Adrenal gland (tissue), 12 donors: Measurements from ENCODE around the gene MOK. TPM values are rescaled to one million over a fixed set of nuclear protein-coding genes. Genes with fewer than 3 reads are reported as not detected.

Experiments used
- DNase-seq, 7 donors: peaks; one replicate each; pipeline ENCODE4 v3.0.0-alpha.2; 2019 to 2020
- H3K27ac ChIP-seq, 5 donors: fragments of 200-600 bp; sonication (generic) in 4 of 5; 1 replicate in 3 of 5; 2 replicates in 2 of 5; pipeline versions ENCODE4 v1.5.1 to v1.8.0; 2016 to 2020; ENCODE audit warnings: mild to moderate bottlenecking in 1 of 5
- H3K27me3 ChIP-seq: fragments of 200-600 bp; 2 replicates; pipeline ENCODE4 v1.8.0; 2021
- H3K36me3 ChIP-seq, 2 donors: fragments of 200-600 bp; replicated peaks in 1 of 2; 1 replicate in 1 of 2; 2 replicates in 1 of 2; pipeline versions ENCODE4 v1.5.1 to v1.8.0; 2018 to 2022
- H3K4me1 ChIP-seq, 2 donors: fragments of 200-600 bp; replicated peaks in 1 of 2; 1 replicate in 1 of 2; 2 replicates in 1 of 2; pipeline versions ENCODE4 v1.5.1 to v1.8.0; 2018 to 2021
- H3K4me3 ChIP-seq, 4 donors: fragments of 200-600 bp; sonication (generic) in 3 of 4; one replicate each; pipeline ENCODE4 v1.5.1; 2016 to 2018
- H3K9me3 ChIP-seq, 3 donors: fragments of 200-600 bp; sonication (generic) in 1 of 3; replicated peaks in 1 of 3; 1 replicate in 2 of 3; 2 replicates in 1 of 3; pipeline versions ENCODE4 v1.5.1 to v1.8.0; 2016 to 2021
- POLR2A ChIP-seq, 2 donors: fragments of 450-650 bp; IDR thresholded peaks; one replicate each; pipeline ENCODE4 v1.6.1; 2017; ENCODE audit warnings: antibody characterized with exemption in 2 of 2, mild to moderate bottlenecking in 2 of 2, moderate library complexity in 1 of 2
- WGBS, 4 donors: extraction: QIAGEN DNeasy Blood & Tissue Kit in 2 of 4; methylation state at CpG; one replicate each; pipeline versions ENCODE4 v1.1.5 to v1.1.7; 2013 to 2017; 5-methylcytosine and 5-hydroxymethylcytosine counted together
- intact Hi-C, 2 donors: fragments of 100-400 bp; cut with DNase I; formaldehyde crosslinking; loops; one replicate each; pipeline versions ENCODE4 v1.14.1 to v1.15.0; 2022 to 2023
- polyA plus RNA-seq, 3 donors: library from polyadenylated mRNA; stranded (reverse); fragments of 200-250 nt in 2 of 3; fragments of 350-450 nt in 1 of 3; fragmentation: Illumina TruSeq in 1 of 3; extraction: RNeasy Lipid Tissue Mini Kit (QIAGEN cat#74804) in 1 of 3; gene quantifications; one replicate each; pipeline ENCODE4 v1.2.3, GENCODE V29; 2013 to 2014
- total RNA-seq, 9 donors: library from RNA; depleted of rRNA in 4 of 9; stranded (reverse); fragments of >200 nt in 4 of 9; fragments of 120-200 nt in 1 of 9; fragmentation: NEBNext Ultra II Directional in 1 of 9; extraction: Animal tissue kit (Norgen Biotek cat#: 25700) in 1 of 9; gene quantifications; one replicate each; pipeline versions ENCODE4 v1.1.0 to v1.2.4, GENCODE V29; 2013 to 2023
- TF ChIP-seq, protein P1 (sequence below), 6 experiments: fragments of 450-650 bp in 4 of 6; fragments of 200-600 bp in 2 of 6; sonication (generic) in 1 of 6; IDR thresholded peaks; 1 replicate in 5 of 6; 2 replicates in 1 of 6; pipeline versions ENCODE4 v1.5.1 to v1.8.0; 2016 to 2021; ENCODE audit warnings: antibody characterized with exemption in 6 of 6, mild to moderate bottlenecking in 2 of 6, moderate library complexity in 1 of 6
- donor health status: healthy with polysubstance abuse.
- donor health status: Bipolar disorder and iron deficiency.
- donor health status: DM: yes; HTN: yes; CAD: no.
- donor health status: DM: no; HTN: no; CAD: no.
- donor health status: DM: no; HTN: no; CAD: no.
- donor health status: DM: yes; HTN: yes; CAD: no.

Gene MOK
- total and polyA plus RNA-seq, 12 donors, result 10.1 to 54.4 (median 16.4) TPM

DNA sequence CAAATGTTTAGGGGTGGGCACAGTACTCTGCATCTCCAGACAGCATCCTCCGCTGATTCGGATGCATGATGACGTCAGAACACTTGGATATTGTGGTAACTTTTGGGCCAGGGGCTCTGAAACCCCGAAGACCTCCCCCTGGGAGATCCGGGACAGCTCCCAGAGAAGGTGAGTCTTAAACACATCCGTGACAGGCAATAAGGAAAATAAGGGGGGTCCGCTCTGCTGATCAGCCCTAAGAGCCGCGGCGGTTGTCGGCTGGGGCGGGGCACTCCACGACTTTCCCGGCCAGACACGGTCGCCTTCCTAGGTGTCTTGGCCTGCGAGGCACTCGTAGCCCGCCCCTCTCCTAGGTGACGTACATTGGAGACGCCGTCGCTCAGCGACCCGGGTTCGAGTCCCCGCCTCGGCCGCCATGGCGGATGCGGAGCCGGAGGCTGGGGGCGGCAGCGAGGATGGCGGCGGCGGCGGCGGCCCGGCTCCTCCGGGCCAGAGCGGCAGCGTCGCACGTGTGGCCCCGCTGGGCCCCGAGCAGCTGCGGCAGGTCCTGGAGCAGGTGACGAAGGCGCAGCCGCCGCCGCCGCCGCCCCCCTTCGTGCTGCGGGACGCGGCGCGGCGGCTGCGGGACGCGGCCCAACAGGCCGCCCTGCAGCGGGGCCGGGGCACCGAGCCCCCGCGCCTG lies 14.5 kb upstream of the MOK start, which contains the start of gene ZNF839:
ZNF839 (plus strand) TSS at position 396 of the 682 bp plus-strand sequence; CDS start at position 416, 20 bp downstream.
- peak within 1 kb of the TSS; percentile 69 to 98 (median 92) for H3K27ac ChIP-seq
- H3K4me1 ChIP-seq, result peaks cover 6 to 42% of the 10 kb centered on the region in 2 donors
- 0 to 1% (median 0%) methylated on average over 5 to 71 of the region's 71 CpGs for WGBS, 4 donors
- H3K9me3 ChIP-seq, result no peaks in the 10 kb centered on the region
- peak within 1 kb of the TSS; percentile 17 to 82 (median 53) for H3K4me3 ChIP-seq
- peak; percentile 93 to 97 (median 95) for DNase-seq
- TF ChIP-seq, protein P1, sequence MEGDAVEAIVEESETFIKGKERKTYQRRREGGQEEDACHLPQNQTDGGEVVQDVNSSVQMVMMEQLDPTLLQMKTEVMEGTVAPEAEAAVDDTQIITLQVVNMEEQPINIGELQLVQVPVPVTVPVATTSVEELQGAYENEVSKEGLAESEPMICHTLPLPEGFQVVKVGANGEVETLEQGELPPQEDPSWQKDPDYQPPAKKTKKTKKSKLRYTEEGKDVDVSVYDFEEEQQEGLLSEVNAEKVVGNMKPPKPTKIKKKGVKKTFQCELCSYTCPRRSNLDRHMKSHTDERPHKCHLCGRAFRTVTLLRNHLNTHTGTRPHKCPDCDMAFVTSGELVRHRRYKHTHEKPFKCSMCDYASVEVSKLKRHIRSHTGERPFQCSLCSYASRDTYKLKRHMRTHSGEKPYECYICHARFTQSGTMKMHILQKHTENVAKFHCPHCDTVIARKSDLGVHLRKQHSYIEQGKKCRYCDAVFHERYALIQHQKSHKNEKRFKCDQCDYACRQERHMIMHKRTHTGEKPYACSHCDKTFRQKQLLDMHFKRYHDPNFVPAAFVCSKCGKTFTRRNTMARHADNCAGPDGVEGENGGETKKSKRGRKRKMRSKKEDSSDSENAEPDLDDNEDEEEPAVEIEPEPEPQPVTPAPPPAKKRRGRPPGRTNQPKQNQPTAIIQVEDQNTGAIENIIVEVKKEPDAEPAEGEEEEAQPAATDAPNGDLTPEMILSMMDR (IDR thresholded peaks at IDR 0.05), result peak in 1 of 6 experiments; percentile 2
- TF ChIP-seq POLR2A (IDR thresholded peaks at IDR 0.05), result peak; percentile 20 to 32
- H3K27me3 ChIP-seq, result no peaks in the 10 kb centered on the region
- H3K36me3 ChIP-seq, result no peaks in the 10 kb centered on the region
- intact Hi-C loops, result loop anchor here in 1 of 2 donors (10.0 kb wide), 1 partner anchor 195 kb away; no protein-coding TSS in a partner anchor

DNA sequence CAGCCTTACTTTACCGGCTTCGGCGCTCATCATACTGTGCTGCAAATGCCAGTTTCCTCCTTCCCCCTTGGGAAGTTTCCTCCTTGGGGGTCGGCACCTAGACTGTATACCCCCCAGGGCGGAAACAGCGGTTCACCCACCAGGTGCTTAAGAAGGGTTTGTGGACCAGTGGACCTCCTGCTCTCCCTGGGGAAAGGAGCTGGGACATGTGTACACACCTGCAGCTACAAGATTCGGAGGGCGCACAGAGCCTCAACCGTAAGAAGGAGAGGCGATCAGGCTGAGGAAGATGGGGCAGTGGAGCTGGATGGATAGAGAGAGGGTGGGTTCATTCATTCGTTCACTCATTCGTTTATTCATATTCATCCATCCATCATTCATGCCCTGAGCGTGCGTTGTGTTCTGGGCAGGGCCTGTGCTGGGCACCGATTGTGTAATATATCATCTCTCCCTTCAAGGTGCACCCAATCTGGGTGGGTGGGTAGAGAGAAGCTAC lies 13.9 kb upstream of the MOK start:
- WGBS, 4 donors, result 63 to 67% (median 63%) methylated on average over 15 of the region's 15 CpGs
- DNase-seq, result peak in 3 of 7 donors; percentile 30 to 44 (median 36)
- peaks cover 6 to 43% of the 10 kb centered on the region in 2 donors for H3K4me1 ChIP-seq

DNA sequence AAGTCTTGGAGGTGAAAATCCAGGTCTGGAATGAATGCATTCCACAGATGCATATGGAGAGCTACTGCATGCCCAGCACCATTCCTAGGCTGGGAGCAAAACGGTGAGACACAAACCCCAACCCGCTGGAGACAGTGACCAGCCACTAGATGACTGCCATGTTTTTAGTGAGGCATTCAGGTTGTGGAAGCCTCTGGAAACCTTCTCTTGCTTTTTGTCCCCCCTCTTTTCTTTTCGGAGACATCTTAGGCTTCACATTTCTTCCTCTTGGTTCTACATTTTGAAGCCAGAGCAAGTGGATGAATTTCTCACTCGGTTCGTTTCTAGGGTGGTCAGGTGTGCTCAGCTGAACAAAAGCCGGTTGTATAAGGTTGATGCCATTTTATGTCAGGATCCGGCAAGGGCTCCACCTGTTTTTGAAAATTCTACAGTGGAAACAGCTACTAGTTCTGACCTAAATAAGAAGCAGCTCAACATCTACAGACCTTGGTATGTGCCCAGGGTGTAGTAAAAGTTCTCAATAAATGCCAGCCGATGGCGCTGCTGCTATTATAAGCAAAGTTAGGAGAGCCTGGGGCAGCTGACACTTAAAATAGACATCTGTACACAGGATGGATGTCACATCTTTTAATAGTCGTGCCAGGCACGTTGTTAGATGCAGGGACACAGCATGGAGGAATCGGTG lies 12.7 kb upstream of the MOK start:
- DNase-seq, result peak in 4 of 7 donors; percentile 24 to 68 (median 42)
- peak overlapping the region; percentile 65 to 85 (median 79) for H3K27ac ChIP-seq
- no peak for TF ChIP-seq POLR2A (IDR thresholded peaks at IDR 0.05)
- TF ChIP-seq, protein P1 (IDR thresholded peaks at IDR 0.05), result no peak
- intact Hi-C loops, result no loop called here
- H3K4me3 ChIP-seq, result peak overlapping the region in 3 of 4 donors; percentile 23 to 52 (median 34)
- no peaks in the 10 kb centered on the region for H3K36me3 ChIP-seq
- H3K9me3 ChIP-seq, result no peaks in the 10 kb centered on the region
- H3K27me3 ChIP-seq, result no peaks in the 10 kb centered on the region
- peaks cover 6 to 49% of the 10 kb centered on the region in 2 donors for H3K4me1 ChIP-seq
- 45 to 62% (median 50%) methylated on average over 12 of the region's 12 CpGs for WGBS, 4 donors

More for the DNA sequence above, 13.9 kb upstream of the MOK start:
- intact Hi-C loops, result no loop called here
- Histone ChIP-seq H3K36me3 (no peaks in the 10 kb centered on the region), H3K27me3 (no peaks in the 10 kb centered on the region), H3K27ac (peak overlapping the region in 4 of 5 donors; percentile 90 to 98 (median 92)), H3K9me3 (no peaks in the 10 kb centered on the region), H3K4me3 (peak overlapping the region in 2 of 4 donors; percentile 60 to 82)
- TF ChIP-seq, protein P1 (IDR thresholded peaks at IDR 0.05), result no peak
- TF ChIP-seq POLR2A (IDR thresholded peaks at IDR 0.05), result no peak
